ENCODE measurements around the gene ADGRD2. TPM values are rescaled to one million over a fixed set of nuclear protein-coding genes. Genes with fewer than 3 reads are reported as not detected.

Gene ADGRD2
- not detected in 2 replicates for total RNA-seq (2021)
- not detected for Bru-seq, nascent RNA
- BruChase-seq, experiment 1, labeled RNA remaining after a 2-hour chase: percentile 3 among the genes with signal in this experiment
- BruChase-seq, experiment 2, labeled RNA remaining after a 6-hour chase: not detected
- long read RNA-seq: 0 reads

- TF ChIP-seq CTCF (conservative IDR thresholded peaks at IDR 0.05; ENCODE audit: low read depth, low read length) (no peak), EZH2 (IDR thresholded peaks at IDR 0.05; ENCODE audit: borderline replicate concordance, low read depth, low read length, poor library complexity, severe bottlenecking) (no peak)
- H3K4me3 ChIP-seq (ENCODE audit: low read depth, low read length, poor library complexity, severe bottlenecking): peak within 1 kb of the TSS; percentile 38
- H3K27me3 ChIP-seq (replicated peaks; ENCODE audit: insufficient read depth, low read depth, low read length, poor library complexity): no peaks in the 10 kb centered on the region
- H3K4me1 ChIP-seq (ENCODE audit: insufficient read depth, low read length, poor library complexity, severe bottlenecking): peaks cover 8% of the 10 kb centered on the region
- no TSS peak for BruUV-seq (replicated peaks)
- DNase-seq (ENCODE audit: low spot score): peak; percentile 48
- CTCF ChIA-PET: no interaction called here
- intact Hi-C loops (cut with micrococcal nuclease; ENCODE audit: unreplicated experiment): no loop called here
- no peak within 1 kb of the TSS for H3K27ac ChIP-seq (ENCODE audit: low read depth, low read length, poor library complexity, severe bottlenecking)
- H3K9me3 ChIP-seq (ENCODE audit: low read depth, low read length, poor library complexity, severe bottlenecking): no peaks in the 10 kb centered on the region
- no peaks in the 10 kb centered on the region for H3K36me3 ChIP-seq (ENCODE audit: insufficient read depth, low read length, poor library complexity, severe bottlenecking)
- POLR2A ChIA-PET (ENCODE audit: low non-redundant PET): no interaction called here
Measured at GRCh38 chr9:124450241-124450924, at the start of gene ADGRD2. Gene ADGRD2 (plus strand): TSS chr9:124450451. CDS start chr9:124451667, 1,216 bp downstream.

- Histone ChIP-seq H3K27ac (ENCODE audit: low read depth, low read length, poor library complexity, severe bottlenecking) (no peak overlapping the region), H3K4me1 (ENCODE audit: insufficient read depth, low read length, poor library complexity, severe bottlenecking) (peaks cover 3% of the 10 kb centered on the region), H3K4me3 (ENCODE audit: low read depth, low read length, poor library complexity, severe bottlenecking) (no peak overlapping the region), H3K27me3 (replicated peaks; ENCODE audit: insufficient read depth, low read depth, low read length, poor library complexity) (no peaks in the 10 kb centered on the region), H3K36me3 (ENCODE audit: insufficient read depth, low read length, poor library complexity, severe bottlenecking) (peaks cover 72% of the 10 kb centered on the region), H3K9me3 (ENCODE audit: low read depth, low read length, poor library complexity, severe bottlenecking) (no peaks in the 10 kb centered on the region)
- no peak for DNase-seq (ENCODE audit: low spot score)
- intact Hi-C loops (cut with micrococcal nuclease; ENCODE audit: unreplicated experiment): no loop called here
- no peak for TF ChIP-seq EZH2 (IDR thresholded peaks at IDR 0.05; ENCODE audit: borderline replicate concordance, low read depth, low read length, poor library complexity, severe bottlenecking)
- TF ChIP-seq CTCF (conservative IDR thresholded peaks at IDR 0.05; ENCODE audit: low read depth, low read length): no peak
- ChIA-PET CTCF (no interaction called here), POLR2A (ENCODE audit: low non-redundant PET) (no interaction called here)
- BruUV-seq (replicated peaks): no TSS peak
Measured at GRCh38 chr9:124403246-124403645, 47.0 kb upstream of the ADGRD2 start.

GRCh38 chr9:124409410-124409809, 40.8 kb upstream of the ADGRD2 start:
- peaks cover 20% of the 10 kb centered on the region for H3K4me1 ChIP-seq (ENCODE audit: insufficient read depth, low read length, poor library complexity, severe bottlenecking)
- ChIA-PET POLR2A (ENCODE audit: low non-redundant PET) (no interaction called here), CTCF (interaction anchor here (1.3 to 1.4 kb wide), 2 partner anchors 17 to 128 kb away, joined by 5 to 8 read pairs; no protein-coding TSS in a partner anchor)
- no TSS peak for BruUV-seq (replicated peaks)
- no peak for DNase-seq (ENCODE audit: low spot score)
- intact Hi-C loops (cut with micrococcal nuclease; ENCODE audit: unreplicated experiment): no loop called here
- TF ChIP-seq CTCF (conservative IDR thresholded peaks at IDR 0.05; ENCODE audit: low read depth, low read length): no peak
- TF ChIP-seq EZH2 (IDR thresholded peaks at IDR 0.05; ENCODE audit: borderline replicate concordance, low read depth, low read length, poor library complexity, severe bottlenecking): no peak
- H3K4me3 ChIP-seq (ENCODE audit: low read depth, low read length, poor library complexity, severe bottlenecking): no peak overlapping the region
- no peaks in the 10 kb centered on the region for H3K9me3 ChIP-seq (ENCODE audit: low read depth, low read length, poor library complexity, severe bottlenecking)
- no peak overlapping the region for H3K27ac ChIP-seq (ENCODE audit: low read depth, low read length, poor library complexity, severe bottlenecking)
- H3K27me3 ChIP-seq (replicated peaks; ENCODE audit: insufficient read depth, low read depth, low read length, poor library complexity): no peaks in the 10 kb centered on the region
- H3K36me3 ChIP-seq (ENCODE audit: insufficient read depth, low read length, poor library complexity, severe bottlenecking): peaks cover 96% of the 10 kb centered on the region

Measured in A673 (cell line).